ENCODE results near the gene SLC10A7.
"Not testable (repeated sequence)": the region's sequence is repeated elsewhere in the genome, so short reads cannot be mapped to it uniquely, and the experiment has no call there.

The SLC10A7 gene

GRCh38 chr4:146439437-146439836 lies 82.3 kb downstream of the SLC10A7 start:
- no peak for DNase-seq (ENCODE audit: low spot score)

DNA sequence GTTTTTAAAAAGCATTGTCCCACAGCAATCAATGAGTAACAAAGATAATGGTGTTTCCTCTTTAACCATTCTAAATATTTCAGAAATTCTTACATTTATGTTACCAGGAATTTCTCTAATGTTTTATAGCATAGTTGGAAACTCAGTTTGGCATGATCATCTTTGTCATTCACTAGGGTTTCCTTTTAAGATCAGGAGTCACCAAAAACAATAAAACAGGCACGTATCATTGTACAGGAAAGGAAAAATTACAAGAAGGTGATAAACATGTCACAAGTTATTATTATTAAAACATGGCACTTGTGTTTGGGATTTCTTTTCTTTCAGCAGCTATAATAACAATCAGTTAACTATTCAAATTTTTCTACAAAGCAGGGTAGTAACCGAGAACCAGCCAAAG lies 84.0 kb downstream of the SLC10A7 start:
- DNase-seq (ENCODE audit: low spot score), result no peak

GRCh38 chr4:146436423-146437162 lies 85.1 kb downstream of the SLC10A7 start:
- DNase-seq (ENCODE audit: low spot score), result no peak

DNA sequence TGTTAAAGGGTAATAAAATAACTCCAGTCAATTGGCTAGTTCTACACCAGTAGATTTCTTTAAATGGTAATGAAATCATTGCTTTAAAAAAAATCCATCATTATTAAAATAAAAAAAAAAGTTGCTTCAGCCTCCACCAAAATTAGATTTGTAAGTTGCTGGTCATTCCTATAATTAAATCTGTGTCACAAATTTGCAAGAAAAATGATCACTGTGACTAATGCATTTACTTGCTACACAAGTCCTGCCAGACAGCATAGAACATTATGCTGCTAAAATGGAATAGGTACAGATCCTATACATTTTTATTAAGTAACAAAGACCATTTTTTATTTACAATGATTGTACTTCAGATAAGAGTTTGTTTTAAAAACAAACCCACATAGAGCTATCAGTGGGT lies 85.8 kb downstream of the SLC10A7 start:
- no peak for DNase-seq (ENCODE audit: low spot score)

- DNase-seq (ENCODE audit: low spot score), result no peak
Measured at GRCh38 chr4:146432065-146432464, 89.7 kb downstream of the SLC10A7 start.

GRCh38 chr4:146428298-146428697 lies 93.4 kb downstream of the SLC10A7 start:
- no peak for DNase-seq (ENCODE audit: low spot score)

GRCh38 chr4:146417822-146418221 lies 103.9 kb downstream of the SLC10A7 start:
- DNase-seq (ENCODE audit: low spot score), result no peak

DNA sequence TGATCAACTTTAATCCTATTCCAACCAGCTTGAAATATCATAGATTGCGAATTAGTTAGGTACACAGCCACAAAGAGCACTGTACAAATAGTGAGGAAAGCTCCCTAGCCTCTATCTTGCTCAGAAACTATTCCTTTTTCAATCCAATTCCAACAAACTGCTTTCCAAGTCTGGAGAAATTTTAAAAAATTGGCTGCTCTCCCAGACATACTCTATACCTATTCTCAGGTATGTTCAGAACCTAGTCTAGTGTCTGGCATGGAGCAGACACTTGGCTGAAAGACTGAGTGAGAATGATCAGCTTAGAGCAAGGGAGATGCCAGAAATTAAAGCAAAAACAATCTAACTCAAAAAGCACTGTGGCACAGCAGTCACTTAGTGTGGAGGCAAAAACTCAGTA lies 105.9 kb downstream of the SLC10A7 start:
- DNase-seq (ENCODE audit: low spot score), result no peak

- no peak for DNase-seq (ENCODE audit: low spot score)
Measured at GRCh38 chr4:146407669-146408084, 114.1 kb downstream of the SLC10A7 start.

- DNase-seq (ENCODE audit: low spot score), result no peak
Measured at GRCh38 chr4:146407257-146407656, 114.5 kb downstream of the SLC10A7 start.

DNA sequence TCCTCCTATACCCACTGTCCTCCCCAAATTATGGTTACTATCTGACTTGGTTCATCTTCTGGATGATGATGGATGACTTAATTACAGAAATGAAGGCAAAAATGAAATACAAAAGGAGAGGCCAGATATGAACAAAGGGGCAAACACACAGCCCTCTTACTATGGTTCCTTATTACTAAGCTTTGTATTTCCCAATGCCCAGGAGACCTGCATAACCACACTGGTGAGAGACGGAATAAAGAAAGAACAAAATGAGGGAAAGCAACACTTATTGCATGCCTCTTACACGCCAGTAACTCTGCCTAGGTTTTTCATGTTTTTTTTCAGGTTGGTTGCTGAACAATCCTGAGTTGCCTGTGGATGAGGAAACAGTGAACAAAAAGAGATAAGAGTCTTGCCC lies 120.5 kb downstream of the SLC10A7 start:
- no peak for DNase-seq (ENCODE audit: low spot score)

DNA sequence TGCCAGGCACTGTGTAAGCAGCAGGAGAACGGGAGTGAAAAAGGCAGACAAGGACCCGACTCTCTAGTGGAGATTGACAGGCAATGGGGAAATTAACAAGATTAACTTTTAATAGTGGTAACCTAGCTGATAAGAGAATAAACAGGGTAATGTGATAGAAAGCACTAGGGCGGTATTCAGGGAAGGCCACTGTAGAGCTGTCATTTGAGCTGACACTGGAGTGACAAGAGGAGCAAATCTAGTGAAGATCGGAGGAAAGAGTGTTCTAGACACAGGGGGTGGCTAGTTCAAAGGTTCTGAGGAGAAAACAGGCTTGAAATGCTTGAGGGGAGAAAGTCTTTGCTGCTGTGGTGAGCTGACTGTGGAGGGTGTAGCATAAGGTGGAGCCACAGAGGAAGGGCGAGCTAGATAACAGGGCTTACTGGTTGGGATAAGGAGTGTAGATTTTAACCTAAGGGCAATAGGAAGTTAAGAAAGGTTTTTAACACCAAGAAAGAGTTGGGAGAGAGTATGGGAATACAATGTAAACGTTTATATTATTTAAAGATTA lies 122.8 kb downstream of the SLC10A7 start:
- no peak for DNase-seq (ENCODE audit: low spot score)

- no peak for DNase-seq (ENCODE audit: low spot score)
Measured at GRCh38 chr4:146398404-146398803, 123.3 kb downstream of the SLC10A7 start.

GRCh38 chr4:146389561-146389960 lies 132.2 kb downstream of the SLC10A7 start:
- DNase-seq (ENCODE audit: low spot score), result no peak

GRCh38 chr4:146382194-146382593 lies 139.5 kb downstream of the SLC10A7 start:
- DNase-seq (ENCODE audit: low spot score), result no peak

DNA sequence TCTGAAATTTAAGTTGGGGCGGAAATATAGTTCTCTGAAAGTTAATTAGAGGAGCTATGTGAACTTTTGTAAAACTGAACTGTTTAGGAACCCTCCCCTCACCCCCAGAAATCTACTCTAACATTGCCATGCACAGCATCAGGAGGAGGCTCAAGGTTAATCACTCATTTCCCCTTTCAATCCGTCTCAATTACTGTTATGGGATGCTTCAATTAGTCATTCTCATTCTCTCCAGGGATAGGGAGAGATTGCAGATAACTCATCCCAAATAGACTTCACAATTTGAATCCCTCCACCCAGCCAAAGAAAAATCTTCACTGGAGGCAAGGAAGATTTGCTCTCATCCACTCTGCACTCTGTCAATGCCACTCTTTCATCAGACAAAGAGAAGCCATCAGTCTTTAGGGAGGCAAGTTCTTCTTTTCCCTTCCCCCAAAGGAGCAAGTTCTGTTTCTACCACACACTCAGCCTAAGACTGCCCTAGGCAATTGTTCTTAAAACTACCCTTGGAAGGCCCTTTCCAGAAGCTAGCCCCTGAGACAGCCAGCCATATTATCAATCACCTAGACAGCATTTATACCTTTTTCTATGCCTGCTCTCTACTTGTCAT lies 140.4 kb downstream of the SLC10A7 start:
- no peak for DNase-seq (ENCODE audit: low spot score)

DNA sequence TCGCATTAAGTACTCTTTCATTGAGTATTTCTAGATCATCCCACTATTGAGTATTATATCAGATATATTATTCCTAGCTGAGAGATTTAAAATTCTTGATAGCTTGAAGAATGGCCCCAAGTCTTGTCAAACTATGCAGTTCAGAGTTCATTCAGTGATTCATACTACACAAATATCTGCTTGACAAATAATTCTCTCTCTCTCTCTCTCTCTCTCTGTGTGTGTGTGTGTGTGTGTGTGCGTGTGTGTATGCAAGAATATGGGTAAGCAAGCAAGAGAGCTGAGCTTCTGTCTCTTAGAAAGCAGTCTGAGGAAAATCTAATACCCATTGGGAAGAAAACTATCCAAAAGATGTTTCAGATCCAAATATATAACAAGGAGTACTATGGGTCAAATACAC lies 142.0 kb downstream of the SLC10A7 start:
- DNase-seq (ENCODE audit: low spot score), result no peak

- no peak for DNase-seq (ENCODE audit: low spot score)
Measured at GRCh38 chr4:146371812-146372211, 149.9 kb downstream of the SLC10A7 start.

DNA sequence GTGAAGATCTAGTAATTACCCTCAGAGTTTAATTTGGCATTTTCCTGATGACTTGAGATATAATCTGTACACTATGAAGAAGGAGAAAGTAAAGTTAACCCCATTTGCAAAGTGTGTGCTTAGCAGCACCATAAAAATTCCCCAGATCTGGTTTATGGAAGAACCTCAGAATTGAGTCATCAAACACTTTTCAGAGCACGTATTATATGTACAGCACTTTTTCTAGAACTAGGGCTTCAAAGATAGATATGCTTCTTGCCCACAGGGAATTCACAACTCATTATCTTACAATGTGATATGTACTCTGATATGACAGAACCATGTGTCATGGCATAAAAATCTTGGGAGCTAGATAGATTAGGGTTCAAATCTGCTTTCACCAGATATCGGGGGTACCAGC lies 150.9 kb downstream of the SLC10A7 start:
- DNase-seq (ENCODE audit: low spot score), result no peak

DNA sequence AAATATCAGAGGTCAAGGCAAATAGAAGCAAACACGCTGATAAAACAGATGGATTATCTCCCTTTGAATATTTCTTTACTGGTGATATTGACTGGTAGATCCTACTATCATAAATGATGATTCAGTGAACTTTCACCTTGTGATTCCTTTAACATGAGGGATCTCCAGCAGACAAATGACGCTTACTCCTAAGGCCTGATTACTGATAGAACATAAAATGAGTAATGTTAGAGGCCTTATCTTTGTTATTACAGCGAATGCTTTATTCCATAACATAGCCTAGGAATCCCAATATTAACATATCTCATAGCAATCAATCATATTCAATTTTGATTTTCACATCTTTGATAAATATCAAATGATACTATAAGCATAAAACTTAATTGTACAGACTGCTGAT lies 152.3 kb downstream of the SLC10A7 start:
- DNase-seq (ENCODE audit: low spot score), result no peak

DNA sequence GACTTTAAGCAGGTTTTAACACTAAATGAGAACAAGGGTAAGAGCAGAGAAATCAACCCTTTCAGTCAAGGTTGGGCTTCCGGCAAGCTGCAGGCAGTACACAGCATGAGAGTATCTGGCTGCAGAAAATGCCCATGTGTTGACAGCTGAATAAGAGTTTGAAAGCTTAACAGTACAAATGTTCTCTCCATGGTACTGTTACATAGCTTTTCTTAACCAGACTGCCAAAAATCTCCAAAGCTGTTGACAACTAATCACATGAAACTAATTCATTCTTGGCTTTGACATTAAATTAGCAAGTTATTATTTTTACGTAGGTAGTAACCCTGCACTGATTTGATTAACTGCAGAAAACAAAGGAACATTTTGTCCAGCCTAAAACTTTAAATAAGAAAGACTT lies 153.5 kb downstream of the SLC10A7 start:
- DNase-seq (ENCODE audit: low spot score), result no peak

DNA sequence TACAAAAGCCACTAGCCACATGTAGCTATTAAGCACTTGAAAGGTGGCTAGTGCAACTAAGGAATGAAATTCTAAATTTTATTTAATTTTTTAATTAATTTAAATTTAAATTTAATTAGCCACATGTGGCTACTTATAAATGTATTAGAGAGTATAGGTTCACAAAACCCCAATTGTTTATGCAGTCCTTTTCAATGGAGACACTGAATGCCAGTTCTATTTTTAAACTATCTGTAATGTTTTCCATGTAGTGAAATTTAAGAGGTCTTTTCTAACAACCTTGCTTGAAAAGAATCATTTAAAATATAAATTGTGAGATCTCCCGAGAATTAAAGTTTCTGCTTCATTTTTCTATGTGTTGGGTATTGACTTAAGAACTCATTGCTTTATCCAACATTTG lies 154.4 kb downstream of the SLC10A7 start:
- DNase-seq (ENCODE audit: low spot score), result no peak

DNA sequence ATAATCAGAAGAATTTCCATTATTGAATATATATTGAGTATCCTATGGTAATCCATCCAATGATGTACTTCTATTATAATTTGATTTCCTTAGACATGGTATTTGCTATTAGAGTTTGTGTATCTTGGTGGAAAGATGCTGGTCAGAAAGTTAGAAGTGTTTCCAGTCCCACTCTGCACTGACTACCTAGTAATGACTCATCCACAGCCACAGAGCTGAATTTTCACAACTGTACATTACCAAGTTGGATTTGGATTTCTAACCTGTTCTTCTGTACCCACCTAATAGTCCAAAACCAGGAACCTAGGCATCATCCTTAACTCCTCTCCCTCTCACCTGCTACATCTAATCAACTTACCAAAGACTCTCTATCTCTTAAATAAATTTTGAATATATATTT lies 162.0 kb downstream of the SLC10A7 start:
- no peak for DNase-seq (ENCODE audit: low spot score)

- DNase-seq (ENCODE audit: low spot score), result not testable (repeated sequence)
Measured at GRCh38 chr4:146350114-146350513, 171.6 kb downstream of the SLC10A7 start.

All from CD4-positive, alpha-beta T cell treated with Interleukin-2 at 100 ng/mL for 4 hours (primary cell).